CD4-positive, alpha-beta T cell treated with Interferon alpha-2 for 1 hour (primary cell): ENCODE data around the gene P2RX6.
A peak's percentile ranks its signal among the peaks of the same experiment; 100 is the strongest.
"Not testable (repeated sequence)": the region's sequence is repeated elsewhere in the genome, so short reads cannot be mapped to it uniquely, and the experiment has no call there.

ENCODE experiments used
- DNase-seq, 2 donors: peaks; one replicate each; pipeline ENCODE4 v3.0.0-alpha.2; 2020 to 2022

Gene P2RX6

DNA sequence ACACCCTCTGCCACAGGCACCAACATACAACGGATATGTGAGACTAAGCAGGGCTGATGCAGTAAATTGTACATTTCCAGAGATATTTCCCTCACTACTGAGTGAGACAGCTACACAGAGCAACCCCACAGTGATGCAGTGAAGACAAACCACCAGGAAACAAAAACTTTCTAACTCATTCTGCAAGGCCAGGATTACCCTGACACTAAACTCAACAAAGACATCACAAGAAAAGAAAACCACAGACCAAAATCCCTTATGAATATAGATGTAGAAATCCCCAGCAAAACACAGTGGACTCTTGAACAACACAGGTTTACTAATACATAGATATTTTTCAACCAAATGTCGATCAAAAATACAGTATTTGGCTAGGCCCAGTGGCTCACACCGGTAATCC is 18.9 kb downstream of the P2RX6 start:
- no peak for DNase-seq

DNA sequence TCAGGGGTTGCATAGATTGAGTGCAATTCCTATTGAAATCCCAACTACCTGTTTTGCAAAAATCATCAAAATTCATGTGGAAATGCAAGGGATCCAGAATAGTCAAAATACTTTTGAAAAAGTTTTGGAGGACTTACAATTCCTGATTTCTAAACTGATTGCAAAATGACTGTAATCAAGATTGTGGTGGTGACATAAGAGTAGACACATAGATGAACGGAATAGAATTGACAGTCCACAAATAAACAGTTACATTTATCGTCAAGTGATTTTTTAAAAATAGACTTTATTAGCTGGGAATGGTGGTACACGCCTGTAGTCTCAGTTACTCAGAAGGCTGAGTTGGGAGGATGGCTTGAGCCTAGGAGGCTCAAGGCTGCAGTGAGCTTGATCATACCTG is 20.0 kb downstream of the P2RX6 start:
- no peak for DNase-seq

GRCh38 chr22:21038405-21038804 is 23.4 kb downstream of the P2RX6 start:
- DNase-seq = no peak

- DNase-seq = not testable (repeated sequence)
These were observed 24.2 kb downstream of the P2RX6 start for GRCh38 chr22:21039158-21039557.

- DNase-seq = no peak
These were observed 27.0 kb downstream of the P2RX6 start for GRCh38 chr22:21041937-21042336.

DNA sequence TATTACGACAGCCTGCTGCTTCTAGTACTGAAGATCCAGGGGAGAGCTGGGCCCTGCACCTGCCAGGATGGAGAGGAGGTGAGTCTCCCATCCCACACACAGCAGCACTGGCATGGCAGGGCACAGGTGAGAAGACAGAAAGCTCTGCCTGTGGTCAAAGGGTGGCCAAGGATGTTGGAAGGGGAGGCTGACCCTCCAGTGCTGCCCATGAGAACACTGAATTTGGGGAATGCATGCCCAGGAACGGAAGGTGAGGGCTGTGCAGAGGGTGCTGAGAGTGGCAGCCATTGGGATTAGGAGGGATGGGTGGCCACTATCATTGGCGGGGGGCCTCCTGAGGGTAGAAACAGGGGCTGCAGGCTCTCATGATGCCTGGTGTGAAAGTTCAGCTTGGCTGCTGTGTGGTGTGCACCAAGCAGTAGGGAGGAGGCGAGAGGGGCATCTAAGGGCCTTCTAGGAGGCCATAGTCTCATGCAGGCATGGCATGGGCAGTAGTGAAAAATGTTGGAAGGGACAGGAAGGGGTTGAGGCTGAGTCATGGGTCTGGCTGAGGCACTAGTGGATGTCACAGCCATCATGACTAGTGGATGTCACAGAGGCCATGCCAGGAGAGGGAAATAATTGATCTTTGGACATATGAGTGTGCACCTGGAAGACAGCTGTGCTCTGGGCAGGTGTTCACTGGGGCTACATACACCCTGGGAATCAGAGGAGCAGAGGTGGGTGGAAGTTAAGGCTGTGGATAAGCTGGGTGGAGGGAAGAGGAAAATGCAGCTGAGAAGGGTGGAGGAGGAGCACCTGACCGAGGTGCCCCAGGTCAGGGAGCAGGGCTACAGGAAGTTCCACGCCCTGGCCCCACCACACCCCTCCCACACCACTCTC is 28.3 kb downstream of the P2RX6 start:
- DNase-seq = no peak

DNA sequence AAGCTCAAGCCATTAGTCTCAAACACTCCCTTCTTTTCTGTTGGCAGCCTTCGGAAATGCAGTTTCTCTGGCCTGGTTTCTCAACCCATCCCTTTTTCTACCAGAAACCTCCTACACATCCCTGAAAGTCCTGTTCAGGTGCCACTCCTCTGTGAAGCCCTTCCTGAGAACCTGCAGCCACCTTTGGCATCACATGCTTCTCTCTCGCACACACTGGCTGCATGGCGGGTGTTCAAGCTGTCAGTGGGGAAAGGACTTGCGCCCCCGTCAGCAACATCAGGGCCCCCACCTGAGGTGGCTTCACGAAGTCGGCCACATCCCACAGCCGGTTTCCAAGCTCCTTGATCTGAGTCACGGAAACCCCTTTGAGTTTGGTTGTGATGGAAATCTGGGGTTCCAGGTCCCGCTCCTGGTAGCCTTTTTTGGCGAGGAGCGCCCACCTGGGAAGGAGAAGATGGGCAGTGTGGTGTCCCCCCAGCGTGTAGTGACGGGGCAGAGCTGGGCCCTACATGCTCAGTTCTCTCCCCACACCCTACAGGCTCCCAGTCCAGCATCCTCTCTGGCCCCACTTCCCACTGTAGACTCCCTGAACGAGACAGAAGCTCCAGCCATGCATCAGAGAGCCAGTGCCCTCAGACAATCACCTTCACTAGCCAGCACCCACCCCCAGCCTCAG is 29.0 kb downstream of the P2RX6 start:
- no peak for DNase-seq

GRCh38 chr22:21044931-21045584 is 30.1 kb downstream of the P2RX6 start:
- DNase-seq = no peak

DNA sequence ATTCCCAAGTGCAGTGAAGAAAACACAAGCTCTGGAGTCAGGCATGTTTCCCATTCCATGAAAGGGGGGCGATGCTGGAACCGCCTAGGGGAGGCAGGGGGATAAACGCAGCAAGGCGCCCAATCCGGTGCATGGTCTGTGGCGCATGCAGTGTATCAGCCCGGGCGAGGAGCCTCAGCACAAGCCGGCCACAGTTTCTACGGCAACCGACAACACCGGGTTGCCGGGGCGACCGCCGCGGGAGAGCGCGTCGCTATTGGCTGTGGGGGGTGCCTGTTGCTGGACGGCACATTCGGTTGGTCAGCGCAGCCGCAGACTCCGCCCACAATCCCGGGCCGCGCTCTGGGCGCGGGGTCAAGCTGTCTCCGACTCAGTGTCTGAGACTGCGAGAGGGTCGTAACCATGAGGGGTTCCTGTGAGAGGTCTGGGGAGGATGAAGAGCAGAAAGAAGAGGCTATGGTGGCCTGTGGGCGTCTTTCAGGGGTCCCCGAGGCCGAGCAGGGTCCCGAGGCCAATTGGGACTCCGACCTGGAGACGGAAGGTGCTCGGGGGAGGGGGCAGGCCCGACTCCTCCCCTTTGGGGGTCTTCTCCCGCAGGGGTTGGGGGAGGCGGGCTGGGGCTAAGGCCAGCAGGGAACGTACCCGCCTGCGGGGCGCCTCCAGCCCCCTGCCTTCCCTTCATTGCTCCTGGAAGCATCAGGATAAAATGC is 30.8 kb downstream of the P2RX6 start, which contains the start of gene LRRC74B:
Gene LRRC74B, plus strand, starts transcription at position 362 of the 710 bp plus-strand sequence. Its CDS starts 41 bp downstream, at position 403.
- peak; percentile 71 to 78 for DNase-seq

DNA sequence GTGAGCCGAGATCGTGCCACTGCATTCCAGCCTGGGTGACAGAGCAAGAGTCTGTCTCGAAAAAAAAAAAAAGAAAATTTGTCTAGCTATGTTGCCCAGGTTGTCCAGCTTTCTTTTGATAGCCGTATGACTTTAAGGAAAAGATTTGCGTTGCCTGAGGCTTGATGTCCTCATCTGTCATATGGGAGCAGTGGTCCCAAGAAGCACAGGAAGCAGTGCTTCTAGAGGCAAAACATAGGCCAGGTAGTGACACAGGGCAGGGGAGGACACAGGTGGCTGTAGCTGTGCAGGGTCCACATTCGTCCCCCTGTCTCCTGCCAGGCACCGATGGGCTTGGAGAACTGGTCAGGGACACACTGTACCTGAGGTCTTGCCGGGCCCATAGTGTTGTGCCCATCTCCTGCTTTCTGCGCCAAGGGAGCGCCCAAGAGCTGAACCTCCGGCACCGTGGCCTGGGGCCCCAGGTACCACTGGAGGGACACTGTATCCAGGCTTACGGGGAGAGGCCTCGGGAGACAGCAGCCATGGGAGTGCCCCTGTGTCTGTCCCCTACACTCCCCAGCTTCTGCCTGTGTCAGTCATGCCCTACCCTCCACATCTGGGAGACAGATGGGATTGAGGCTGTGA is 32.2 kb downstream of the P2RX6 start:
- DNase-seq = no peak

GRCh38 chr22:21047730-21048129 is 32.8 kb downstream of the P2RX6 start:
- DNase-seq = no peak

GRCh38 chr22:21048448-21048847 is 33.5 kb downstream of the P2RX6 start:
- DNase-seq = not testable (repeated sequence)

GRCh38 chr22:21048965-21049364 is 34.0 kb downstream of the P2RX6 start:
- DNase-seq = not testable (repeated sequence)

- DNase-seq = no peak
These were observed 36.3 kb downstream of the P2RX6 start for GRCh38 chr22:21051145-21051830.

DNA sequence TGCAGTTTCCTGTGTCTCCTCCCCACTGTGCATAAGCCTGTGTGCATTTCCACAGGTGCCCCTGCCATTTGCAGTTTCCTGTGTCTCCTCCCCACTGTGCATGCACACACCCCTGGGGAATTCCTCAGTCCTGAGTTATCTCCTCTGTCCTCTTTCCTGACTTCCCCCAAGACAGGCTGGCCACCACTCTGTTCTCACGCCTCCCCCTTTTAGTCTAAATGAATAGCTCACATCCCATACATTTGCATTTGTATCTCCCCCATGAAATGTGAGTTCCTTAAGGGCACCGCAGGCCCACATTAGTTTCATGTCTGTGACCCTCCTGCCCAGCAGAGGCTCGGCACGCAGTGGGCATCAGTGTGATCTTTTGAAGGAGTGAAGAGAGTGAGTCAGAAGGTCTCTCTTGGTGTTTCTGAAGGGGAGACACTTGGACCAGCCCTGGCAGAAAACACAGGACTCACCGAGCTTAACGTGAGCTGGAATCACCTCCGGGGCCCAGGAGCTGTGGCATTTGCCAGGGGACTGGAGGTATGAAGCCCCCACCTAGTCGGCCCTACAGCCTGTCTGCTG is 37.0 kb downstream of the P2RX6 start:
- no peak for DNase-seq

DNA sequence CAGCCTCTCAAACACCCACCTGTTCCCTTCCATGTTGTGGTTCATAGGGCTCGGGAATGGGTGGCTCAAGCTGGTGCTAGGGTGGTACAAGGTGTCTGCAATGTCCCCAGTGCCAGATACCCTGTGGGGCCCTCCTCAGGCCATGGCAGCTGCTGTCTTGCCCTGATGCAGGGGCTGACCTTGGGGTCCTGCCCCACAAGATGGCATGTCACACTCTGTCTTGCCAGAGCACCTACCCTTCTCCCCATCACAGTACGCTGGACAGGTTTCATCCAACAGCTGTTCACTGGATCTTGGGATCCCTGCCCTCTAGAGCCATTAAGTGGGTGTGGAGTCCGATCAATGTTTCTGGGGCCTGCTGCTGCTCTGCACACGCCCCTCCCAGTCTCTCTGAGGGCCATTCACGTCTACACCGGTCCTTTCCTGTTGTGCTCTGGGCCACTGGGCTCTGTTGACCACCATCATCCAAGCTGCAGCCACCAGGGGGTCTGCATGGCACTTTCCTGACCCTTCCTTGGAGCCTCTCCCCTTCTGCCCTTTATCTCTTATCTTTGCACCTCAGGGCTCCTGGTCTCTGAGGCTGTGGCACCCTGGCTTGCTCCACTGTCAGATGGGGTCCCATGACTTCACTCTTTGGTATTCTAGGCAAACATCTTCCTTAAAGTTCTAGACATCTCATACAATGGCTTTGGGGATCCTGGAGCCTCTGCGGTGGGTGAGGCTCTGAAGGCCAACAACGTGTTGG is 37.9 kb downstream of the P2RX6 start:
- DNase-seq = no peak

DNA sequence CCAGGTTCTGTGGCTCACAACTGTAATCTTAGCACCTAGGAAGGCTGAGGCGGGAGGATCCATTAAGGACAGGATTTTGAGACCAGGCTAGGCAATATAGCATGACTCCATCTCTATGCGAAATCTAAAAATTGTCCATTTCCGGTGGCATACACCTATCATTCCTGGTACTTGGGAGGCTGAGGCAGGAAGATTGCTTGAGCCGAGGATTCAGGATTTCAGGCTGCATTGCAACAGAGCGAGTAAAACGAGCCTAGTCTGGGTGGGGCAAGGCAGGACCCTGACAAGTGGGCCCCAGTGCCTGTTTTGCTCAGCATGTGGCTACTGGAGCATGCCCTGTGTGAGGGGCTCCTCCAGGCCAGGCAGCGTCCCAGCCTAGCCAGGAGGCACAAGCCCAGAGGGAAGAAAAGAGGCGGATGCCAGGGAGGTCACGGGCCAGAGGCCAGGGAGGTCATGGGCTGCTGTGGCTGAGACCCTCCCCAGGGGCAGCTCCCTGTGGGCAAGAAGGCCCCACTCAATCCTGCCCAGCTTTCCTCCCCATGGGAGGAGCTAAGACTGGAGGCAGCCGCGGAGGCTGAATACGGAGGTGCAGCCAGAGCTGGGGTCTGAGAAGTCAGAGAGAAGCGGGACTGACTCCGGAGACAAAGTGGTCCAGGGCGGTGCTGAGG is 39.2 kb downstream of the P2RX6 start:
- DNase-seq = no peak

- DNase-seq = no peak
These were observed 40.0 kb downstream of the P2RX6 start for GRCh38 chr22:21054714-21055563.

DNA sequence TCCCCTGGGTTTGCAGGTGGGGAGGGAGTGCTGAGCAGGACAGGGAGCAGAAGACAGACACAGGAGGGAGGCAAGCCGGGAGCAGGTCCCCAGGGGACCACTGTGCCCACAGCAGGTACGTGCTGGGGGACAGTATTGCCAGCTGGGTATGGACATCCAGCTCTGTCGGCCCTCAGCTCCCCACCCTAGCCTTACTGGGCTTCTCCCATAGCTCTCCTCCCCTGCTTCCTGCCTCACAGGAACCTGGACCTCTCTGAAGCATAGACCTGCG is 40.5 kb downstream of the P2RX6 start:
- no peak for DNase-seq
